ENCODE results near the gene SPO11. TPM values are rescaled to one million over a fixed set of nuclear protein-coding genes. Genes with fewer than 3 reads are reported as not detected.
A peak's percentile ranks its signal among the peaks of the same experiment; 100 is the strongest.

The SPO11 gene
- total and polyA plus RNA-seq, 9 of the 15 experiments (the other 6 are each of a cell fraction or from before 2014, with no cell fraction given): not detected

DNA sequence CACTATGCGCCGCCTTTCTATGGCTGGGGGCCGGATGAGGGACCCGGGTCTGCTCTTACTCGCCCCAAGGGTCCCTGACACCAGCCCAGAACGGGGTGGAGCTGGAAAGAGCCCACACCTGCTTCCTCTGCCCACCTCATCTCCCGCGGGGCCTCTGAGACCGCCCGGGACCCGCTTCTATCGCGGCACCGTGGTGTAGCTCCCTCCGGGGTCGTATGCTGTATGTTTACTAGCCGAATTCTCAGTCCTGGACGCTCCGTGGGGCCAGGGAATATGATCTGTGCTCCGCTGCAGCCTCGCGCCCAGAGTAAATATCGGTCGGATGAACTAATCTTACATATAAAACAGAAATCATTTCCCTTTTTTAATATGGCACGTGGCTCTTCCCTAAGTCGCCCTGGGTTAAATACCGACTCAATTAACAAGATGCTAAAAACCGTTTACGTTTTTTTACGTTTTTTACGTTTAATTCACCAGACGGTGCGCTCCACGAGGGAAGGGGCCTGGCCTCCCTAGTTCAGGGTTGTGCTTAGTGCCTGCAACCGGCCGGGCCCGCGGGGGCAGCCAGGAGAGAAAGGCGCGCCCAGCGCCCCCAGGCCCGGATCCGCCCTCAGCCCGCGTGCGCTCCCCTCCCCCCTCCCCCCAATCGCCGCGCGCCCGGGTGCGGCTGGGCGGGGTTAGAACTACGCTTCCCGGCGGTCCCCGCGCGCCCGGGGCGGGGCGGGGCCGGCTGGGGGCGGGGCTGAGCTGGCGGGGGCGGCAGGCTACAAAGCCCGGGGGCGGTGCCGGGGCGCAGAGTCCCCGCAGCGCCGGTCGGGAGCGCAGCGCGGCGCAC is 61.2 kb downstream of the SPO11 start, which contains the start of gene RBM38 (continued):
- TF ChIP-seq RB1 (IDR thresholded peaks at IDR 0.05; ENCODE audit: low read depth) (peak; percentile 38; the same call in 1 of the 2 replicates), POLR2B (IDR thresholded peaks at IDR 0.05; ENCODE audit: low read depth, partially characterized antibody) (peak; percentile 65), MIER1 (IDR thresholded peaks at IDR 0.05; ENCODE audit: low read depth) (no peak), CREM (IDR thresholded peaks at IDR 0.05; ENCODE audit: low read depth) (peak; percentile 37; the same call in 1 of the 2 replicates), ZKSCAN1 (IDR thresholded peaks at IDR 0.05; ENCODE audit: low read depth, low read length) (no peak), CXXC5 (CRISPR knock-in tag; IDR thresholded peaks at IDR 0.05) (peak; percentile 63), ZNF316 (IDR thresholded peaks at IDR 0.05) (peak; percentile 32; the same call in 1 of the 2 replicates), DPF2 (IDR thresholded peaks at IDR 0.05) (peak; percentile 48; the same call in 1 of the 2 replicates), ARNT (IDR thresholded peaks at IDR 0.05) (peak in 1 of 2 experiments; percentile 48; a peak in 1 of 4 replicates), BRD9 (IDR thresholded peaks at IDR 0.05; ENCODE audit: low read depth, partially characterized antibody) (peak; percentile 71), PRMT5 (CRISPR knock-in tag; IDR thresholded peaks at IDR 0.05) (no peak), PHF8 (IDR thresholded peaks at IDR 0.05; ENCODE audit: borderline replicate concordance, low read length) (peak; percentile 38), NUFIP1 (IDR thresholded peaks at IDR 0.05; ENCODE audit: partially characterized antibody) (no peak), ZNF785 (CRISPR knock-in tag; IDR thresholded peaks at IDR 0.05) (no peak), XRCC5 (IDR thresholded peaks at IDR 0.05; ENCODE audit: low read depth, low read length) (0 out of 2 replicates have a peak, but pooled peaks have one; percentile 16), POLR2A (conservative IDR thresholded peaks at IDR 0.05) (peak; percentile 76), SP2 (IDR thresholded peaks at IDR 0.05; ENCODE audit: extremely low read depth, low read depth, low read length, poor library complexity, severe bottlenecking) (no peak), ZFX (CRISPR knock-in tag; IDR thresholded peaks at IDR 0.05) (peak; percentile 67), POLR2AphosphoS5 (IDR thresholded peaks at IDR 0.05; ENCODE audit: control insufficient read depth, insufficient read depth, low read depth, low read length) (no peak; the same call in 1 of the 2 replicates)
- TF ChIP-seq, protein P1, sequence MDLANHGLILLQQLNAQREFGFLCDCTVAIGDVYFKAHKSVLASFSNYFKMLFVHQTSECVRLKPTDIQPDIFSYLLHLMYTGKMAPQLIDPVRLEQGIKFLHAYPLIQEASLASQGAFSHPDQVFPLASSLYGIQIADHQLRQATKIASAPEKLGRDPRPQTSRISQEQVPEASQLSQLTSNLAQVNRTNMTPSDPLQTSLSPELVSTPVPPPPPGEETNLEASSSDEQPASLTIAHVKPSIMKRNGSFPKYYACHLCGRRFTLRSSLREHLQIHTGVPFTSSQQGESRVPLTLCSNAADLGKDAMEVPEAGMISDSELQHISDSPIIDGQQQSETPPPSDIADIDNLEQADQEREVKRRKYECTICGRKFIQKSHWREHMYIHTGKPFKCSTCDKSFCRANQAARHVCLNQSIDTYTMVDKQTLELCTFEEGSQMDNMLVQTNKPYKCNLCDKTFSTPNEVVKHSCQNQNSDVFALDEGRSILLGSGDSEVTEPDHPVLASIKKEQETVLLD (IDR thresholded peaks at IDR 0.05): 0 out of 2 replicates have a peak, but pooled peaks have one; percentile 25
- TF ChIP-seq, protein P2, sequence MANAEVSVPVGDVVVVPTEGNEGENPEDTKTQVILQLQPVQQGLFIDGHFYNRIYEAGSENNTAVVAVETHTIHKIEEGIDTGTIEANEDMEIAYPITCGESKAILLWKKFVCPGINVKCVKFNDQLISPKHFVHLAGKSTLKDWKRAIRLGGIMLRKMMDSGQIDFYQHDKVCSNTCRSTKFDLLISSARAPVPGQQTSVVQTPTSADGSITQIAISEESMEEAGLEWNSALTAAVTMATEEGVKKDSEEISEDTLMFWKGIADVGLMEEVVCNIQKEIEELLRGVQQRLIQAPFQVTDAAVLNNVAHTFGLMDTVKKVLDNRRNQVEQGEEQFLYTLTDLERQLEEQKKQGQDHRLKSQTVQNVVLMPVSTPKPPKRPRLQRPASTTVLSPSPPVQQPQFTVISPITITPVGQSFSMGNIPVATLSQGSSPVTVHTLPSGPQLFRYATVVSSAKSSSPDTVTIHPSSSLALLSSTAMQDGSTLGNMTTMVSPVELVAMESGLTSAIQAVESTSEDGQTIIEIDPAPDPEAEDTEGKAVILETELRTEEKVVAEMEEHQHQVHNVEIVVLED (CRISPR knock-in tag; IDR thresholded peaks at IDR 0.05): peak; percentile 49
- TF ChIP-seq, protein P3, sequence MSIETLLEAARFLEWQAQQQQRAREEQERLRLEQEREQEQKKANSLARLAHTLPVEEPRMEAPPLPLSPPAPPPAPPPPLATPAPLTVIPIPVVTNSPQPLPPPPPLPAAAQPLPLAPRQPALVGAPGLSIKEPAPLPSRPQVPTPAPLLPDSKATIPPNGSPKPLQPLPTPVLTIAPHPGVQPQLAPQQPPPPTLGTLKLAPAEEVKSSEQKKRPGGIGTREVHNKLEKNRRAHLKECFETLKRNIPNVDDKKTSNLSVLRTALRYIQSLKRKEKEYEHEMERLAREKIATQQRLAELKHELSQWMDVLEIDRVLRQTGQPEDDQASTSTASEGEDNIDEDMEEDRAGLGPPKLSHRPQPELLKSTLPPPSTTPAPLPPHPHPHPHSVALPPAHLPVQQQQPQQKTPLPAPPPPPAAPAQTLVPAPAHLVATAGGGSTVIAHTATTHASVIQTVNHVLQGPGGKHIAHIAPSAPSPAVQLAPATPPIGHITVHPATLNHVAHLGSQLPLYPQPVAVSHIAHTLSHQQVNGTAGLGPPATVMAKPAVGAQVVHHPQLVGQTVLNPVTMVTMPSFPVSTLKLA (conservative IDR thresholded peaks at IDR 0.05): peak; percentile 69 to 83
- TF ChIP-seq, protein P4, sequence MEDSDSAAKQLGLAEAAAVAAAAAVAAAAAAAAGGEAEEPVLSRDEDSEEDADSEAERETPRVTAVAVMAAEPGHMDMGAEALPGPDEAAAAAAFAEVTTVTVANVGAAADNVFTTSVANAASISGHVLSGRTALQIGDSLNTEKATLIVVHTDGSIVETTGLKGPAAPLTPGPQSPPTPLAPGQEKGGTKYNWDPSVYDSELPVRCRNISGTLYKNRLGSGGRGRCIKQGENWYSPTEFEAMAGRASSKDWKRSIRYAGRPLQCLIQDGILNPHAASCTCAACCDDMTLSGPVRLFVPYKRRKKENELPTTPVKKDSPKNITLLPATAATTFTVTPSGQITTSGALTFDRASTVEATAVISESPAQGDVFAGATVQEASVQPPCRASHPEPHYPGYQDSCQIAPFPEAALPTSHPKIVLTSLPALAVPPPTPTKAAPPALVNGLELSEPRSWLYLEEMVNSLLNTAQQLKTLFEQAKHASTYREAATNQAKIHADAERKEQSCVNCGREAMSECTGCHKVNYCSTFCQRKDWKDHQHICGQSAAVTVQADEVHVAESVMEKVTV (CRISPR knock-in tag; IDR thresholded peaks at IDR 0.05): peak; percentile 22; the same call in 1 of the 2 replicates
